HG03139 (cell line): ENCODE data around the gene GJD4.

Experiments
- ATAC-seq: cut with Tn5 transposase; IDR thresholded peaks from one replicate; pipeline ENCODE4 v1.9.1; 2021; ENCODE audit not compliant: unreplicated experiment

Gene GJD4

GRCh38 chr10:35650894-35651293 lies 45.8 kb downstream of the GJD4 start:
- no peak for ATAC-seq

- no peak for ATAC-seq
Observed at GRCh38 chr10:35652824-35653223, 47.7 kb downstream of the GJD4 start.

- ATAC-seq, result no peak
Observed at GRCh38 chr10:35657621-35658020, 52.5 kb downstream of the GJD4 start.
